GM21360 (cell line): Measurements from ENCODE around the gene LRWD1.
A peak's percentile ranks its signal among the peaks of the same experiment; 100 is the strongest.

Experiments used
- ATAC-seq: cut with Tn5 transposase; IDR thresholded peaks from one replicate; pipeline ENCODE4 v1.9.1; 2021; ENCODE audit warnings: mild to moderate bottlenecking, moderate library complexity; ENCODE audit not compliant: unreplicated experiment

Gene LRWD1

GRCh38 chr7:102464577-102465280 lies at the start of gene LRWD1, which contains the start of gene ALKBH4:
Gene LRWD1, plus strand, starts transcription at chr7:102464984. Its CDS starts 97 bp downstream, at chr7:102465081.
Gene ALKBH4, minus strand, starts transcription at chr7:102464863. Its CDS starts 27 bp downstream, at chr7:102464836.
- ATAC-seq = peak; percentile 83

DNA sequence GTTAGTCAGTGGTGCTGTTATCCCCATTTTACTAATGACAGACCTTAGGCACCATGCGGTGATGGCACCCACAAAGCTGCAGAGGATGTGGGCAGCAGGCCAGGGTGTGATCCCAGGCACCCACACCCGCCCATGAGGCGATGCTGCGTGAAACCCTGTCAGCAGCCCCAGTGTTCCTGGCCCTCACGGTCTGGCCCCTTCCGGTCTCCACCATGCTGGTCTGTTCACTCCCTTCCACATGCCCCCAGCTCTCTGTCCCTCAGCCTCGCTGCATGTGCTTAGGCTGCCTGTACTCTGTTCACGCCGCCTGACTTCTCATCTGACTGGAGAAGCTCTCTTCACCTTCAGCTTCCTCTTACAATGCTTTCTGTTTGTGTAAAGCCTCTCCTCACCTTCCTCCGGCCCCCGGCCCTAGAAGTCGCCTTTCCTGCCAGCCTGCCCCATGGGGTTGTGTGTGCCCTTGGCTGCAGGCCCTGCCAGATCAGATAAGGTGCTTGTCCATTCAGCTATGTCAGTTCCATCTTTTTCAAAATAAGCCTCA lies 49.0 kb upstream of the LRWD1 start:
- no peak for ATAC-seq

- no peak for ATAC-seq
Measured at GRCh38 chr7:102416406-102416805, 48.4 kb upstream of the LRWD1 start.

DNA sequence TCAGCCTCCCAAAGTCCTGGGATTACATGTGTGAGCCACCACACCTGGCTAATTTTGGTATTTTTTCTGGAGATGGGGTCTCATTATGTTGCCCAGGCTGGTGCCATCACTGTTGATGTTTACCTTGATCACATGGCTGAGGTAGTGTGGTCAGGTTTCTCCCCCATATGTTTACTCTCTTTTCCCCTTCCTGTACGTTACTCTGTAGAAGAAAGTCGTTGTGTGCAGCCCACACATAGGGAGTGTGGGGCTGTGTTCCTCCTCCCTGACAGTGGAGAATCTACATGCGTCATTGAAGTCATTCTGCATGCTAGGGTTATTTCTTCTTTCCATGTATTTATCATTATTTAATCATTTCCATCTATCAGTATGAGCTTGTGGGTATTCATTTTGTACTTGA lies 47.7 kb upstream of the LRWD1 start:
- no peak for ATAC-seq

- ATAC-seq = no peak
Measured at GRCh38 chr7:102418592-102418991, 46.2 kb upstream of the LRWD1 start.

DNA sequence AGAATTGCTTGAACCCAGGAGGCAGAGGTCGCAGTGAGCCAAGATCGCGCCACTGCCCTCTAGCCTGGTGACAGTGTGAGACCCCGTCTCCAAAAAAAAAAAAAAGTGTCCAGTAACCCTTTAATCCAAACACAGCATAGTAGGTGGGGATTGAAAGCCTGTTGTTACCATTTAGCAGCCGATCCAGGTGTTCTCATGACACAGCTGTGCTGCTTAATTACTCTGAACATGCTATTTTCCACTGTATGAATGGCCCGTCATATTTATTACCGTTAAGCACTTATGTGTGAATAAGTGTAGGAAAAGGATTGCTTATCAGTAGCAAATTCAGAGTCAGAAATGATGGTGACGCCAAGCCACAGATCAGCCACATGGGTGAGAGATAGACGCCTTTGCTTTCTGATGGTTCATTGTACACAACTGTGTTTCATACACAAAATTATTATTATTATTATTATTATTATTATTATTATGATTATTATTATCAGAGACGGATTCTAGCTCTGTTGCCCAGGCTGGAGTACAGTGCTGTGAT lies 43.0 kb upstream of the LRWD1 start:
- ATAC-seq = no peak

- ATAC-seq = no peak
Measured at GRCh38 chr7:102424129-102424551, 40.6 kb upstream of the LRWD1 start.

DNA sequence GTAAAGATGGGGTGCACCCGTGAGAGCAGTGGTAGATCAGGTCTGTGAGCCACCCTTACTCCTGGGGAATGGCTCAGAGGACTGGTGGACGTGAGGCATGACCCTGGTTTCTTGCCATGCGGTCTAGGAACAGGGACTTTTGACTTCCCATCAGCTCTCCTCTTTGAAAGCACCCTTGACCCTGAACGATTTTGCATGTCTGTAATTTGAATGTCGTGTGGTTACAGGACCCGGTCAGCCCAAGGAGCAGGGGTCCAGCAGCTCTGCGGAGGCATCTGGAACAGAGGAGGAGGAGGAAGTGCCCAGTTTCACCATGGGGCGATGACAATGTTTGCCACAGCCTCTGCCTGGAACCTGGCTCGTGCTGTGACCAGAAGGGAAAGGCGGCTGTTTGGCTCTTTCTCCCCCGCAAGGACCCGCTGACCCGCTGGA lies 40.0 kb upstream of the LRWD1 start:
- ATAC-seq = no peak

- ATAC-seq = peak; percentile 65
Measured at GRCh38 chr7:102425639-102426267, 39.0 kb upstream of the LRWD1 start.

DNA sequence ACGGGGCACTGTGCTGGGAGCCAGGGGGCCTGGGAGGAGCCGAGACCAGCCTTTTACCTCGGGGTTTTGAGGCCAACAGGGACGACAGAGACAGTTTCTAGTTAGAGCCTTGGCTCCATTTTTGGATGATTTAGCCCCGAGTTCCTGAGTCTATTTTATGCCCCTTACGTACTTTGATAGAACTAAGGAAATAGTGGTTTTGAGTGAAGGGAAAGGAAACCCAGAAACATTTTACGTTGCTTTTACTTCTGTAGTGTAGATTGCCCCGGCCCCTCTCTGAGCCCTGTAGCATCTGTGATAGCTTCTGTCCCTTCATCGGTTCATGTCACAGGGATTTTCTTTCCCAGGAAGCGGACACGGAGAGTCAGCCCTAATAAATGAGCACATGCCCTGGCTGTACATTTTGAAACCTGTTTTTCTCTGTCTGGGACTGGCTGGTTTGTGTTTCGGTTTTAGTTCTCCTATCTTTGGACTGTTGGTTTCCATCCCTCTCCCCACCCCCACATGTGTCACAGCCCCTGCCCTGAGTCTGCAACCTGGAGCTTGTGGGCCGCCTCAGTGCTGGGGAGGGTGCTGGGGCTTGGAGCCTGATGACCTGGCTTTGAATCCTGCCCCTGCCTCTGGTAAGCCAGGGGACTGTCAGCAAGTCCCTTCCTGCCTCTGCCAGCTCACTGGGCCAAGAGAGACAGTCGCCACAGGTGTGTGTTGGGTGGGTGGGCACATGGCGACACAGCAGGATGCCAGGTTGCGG lies 38.3 kb upstream of the LRWD1 start:
- ATAC-seq = peak; percentile 47

DNA sequence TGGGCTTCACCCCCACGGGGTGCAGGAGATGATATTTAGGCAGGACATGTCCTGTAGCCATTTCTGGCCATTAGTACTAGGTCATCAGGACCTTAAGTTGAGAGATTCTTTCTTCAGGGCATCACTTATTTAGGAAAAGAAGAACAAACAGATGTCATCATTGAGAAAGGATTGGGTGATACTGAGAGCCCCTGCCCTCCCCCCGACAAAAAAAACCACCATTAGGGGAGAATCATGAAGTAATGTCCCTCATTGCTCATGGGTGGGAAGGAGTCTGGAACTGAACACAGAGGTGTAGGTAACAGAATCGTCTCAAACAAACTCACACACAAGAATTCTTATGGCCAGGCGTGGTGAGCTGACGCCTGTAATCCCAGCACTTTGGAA lies 37.8 kb upstream of the LRWD1 start:
- ATAC-seq = no peak

DNA sequence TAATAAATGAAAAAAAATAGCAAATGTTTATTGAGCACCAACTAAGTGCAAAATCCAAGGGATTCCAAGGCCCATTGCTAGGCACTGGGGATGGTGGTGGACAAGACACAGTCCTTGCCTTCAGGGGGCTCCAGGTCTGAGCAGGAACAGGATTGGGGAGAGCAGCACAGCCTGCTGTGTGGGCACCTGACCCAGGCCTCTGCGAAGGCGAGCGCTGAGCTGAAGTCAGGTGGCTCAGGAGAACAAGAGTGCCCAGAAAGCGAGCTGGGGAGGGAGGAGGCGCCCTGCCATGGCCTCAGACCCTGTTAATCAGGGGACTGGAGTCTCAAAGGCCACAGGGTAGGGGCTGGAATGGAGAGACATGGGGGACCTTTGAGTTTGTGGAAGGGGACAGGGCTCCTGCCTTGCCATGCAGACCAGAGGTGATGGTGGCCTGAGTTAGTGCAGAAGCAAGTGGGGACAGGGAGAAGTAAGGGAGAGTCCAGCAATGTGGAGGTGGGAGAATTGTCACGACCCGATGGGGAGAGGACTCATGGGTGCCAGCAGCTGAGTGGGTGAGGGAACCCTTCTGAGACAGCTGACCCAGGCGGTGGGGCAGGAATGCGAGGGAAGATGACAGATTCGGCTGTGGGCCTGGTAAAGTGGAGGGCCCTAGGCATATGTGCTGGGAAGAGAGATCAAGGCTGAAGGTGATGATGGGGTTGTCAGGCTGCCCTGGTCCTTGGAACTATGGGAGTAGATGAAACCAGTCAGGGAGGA lies 35.5 kb upstream of the LRWD1 start:
- ATAC-seq = no peak

GRCh38 chr7:102431617-102432298 lies 33.0 kb upstream of the LRWD1 start:
- ATAC-seq = no peak

GRCh38 chr7:102432442-102433218 lies 32.2 kb upstream of the LRWD1 start:
- peak; percentile 25 for ATAC-seq

DNA sequence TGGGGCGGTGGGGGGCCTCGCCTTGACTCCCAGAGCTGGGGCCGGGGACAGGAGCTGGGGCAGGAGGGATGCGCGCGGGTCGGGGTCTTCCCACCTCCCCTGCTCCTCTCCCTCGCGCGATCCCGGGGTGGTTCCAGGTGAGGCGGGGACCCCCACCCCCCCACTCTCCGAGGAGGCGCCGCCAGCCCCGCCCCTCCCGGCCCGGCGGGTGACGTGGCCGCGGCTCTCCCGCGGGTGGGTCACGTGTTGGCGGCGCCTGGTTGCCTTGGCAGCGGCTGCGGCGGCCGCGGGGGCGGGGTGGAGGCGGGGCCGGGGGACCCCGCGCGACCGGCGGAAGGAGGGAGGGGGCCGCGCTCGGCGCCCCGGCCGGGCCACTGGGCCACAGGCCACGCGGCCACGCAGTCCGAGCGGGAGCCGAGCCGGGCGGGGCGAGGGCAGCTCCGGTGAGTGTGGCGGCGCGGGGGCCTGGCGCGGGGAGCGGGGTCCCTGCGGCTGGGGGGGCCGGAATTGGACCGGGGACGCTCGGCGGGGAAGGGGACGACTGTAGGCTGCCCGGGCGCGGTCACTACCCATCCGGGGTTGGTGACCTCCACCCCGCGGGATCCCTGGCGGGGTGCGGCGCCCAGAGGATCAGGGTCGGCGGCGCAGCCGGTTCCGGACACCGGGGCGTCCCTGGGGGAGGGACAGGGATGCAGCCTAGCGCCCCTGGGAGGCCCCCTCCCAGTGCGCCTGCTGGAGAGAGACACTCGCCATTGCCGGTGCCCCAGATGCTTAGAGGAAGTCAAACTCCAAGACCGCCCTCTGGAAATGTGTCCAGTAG lies 31.4 kb upstream of the LRWD1 start, which contains the start of gene ORAI2:
Gene ORAI2, plus strand, starts transcription at position 357 of the 820 bp plus-strand sequence. CDS start 5,382 bp downstream, outside the sequence.
- ATAC-seq = peak; percentile 53

DNA sequence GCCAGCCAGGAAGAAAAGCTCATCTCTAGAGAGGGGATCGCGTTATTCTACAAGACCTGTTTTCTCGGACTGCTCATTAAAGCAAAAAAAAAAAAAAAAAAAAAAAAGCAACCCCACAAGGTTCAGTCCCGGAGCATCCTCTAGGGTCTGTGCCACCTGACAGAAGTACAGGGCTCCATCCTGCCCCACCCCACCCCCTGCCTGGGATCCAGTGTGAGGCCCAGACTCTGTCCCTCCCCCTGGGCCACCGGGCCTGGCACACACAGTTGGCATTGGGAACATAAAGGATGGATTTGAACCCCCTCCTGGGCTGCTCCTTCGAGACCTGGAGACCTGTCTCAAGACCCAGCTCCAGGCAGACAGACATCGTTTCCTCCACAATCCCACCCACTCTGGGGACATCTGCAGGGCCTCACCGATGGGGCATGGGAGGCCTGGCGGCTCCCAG lies 30.7 kb upstream of the LRWD1 start:
- no peak for ATAC-seq

GRCh38 chr7:102436118-102436517 lies 28.7 kb upstream of the LRWD1 start:
- ATAC-seq = no peak
